ENCODE measurements around the gene FOXO1. TPM values are rescaled to one million over a fixed set of nuclear protein-coding genes. Genes with fewer than 3 reads are reported as not detected.
A peak's percentile ranks its signal among the peaks of the same experiment; 100 is the strongest.

FOXO1 gene
- total RNA-seq, 6 experiments from 2014 or later = 12.3 to 27.7 (median 14.6) TPM

DNA sequence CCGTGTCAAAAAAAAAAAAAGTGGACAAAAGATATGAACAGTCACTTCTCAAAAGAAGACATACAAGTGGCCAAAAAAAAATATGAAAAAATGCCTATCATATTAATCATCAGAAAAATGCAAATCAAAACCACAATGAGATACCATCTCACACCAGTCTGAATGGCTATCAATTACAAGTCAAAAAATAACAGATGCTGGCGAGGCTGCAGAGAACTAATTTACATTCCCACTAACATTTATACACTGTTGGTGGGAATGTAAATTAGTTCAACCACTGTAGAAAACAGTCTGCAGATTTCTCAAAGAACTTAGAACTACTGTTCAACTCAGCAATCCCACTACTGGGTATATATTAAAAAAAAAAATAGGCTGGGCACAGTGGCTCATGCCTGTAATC is 26.5 kb upstream of the FOXO1 start:
- WGBS (ENCODE audit: insufficient coverage, low coverage, low lambda C conversion rate, missing lambda C conversion rate) = 54% methylated on average over 2 of the region's 2 CpGs
- no peak for ATAC-seq
- Histone ChIP-seq H3K27me3 (no peaks in the 10 kb centered on the region), H3K4me1 (no peaks in the 10 kb centered on the region), H3K36me3 (no peaks in the 10 kb centered on the region), H3K27ac (no peak overlapping the region), H3K9me3 (no peaks in the 10 kb centered on the region), H3K4me3 (no peak overlapping the region)
- intact Hi-C loops (cut with DNase I) = no loop called here
- TF ChIP-seq, protein P1, sequence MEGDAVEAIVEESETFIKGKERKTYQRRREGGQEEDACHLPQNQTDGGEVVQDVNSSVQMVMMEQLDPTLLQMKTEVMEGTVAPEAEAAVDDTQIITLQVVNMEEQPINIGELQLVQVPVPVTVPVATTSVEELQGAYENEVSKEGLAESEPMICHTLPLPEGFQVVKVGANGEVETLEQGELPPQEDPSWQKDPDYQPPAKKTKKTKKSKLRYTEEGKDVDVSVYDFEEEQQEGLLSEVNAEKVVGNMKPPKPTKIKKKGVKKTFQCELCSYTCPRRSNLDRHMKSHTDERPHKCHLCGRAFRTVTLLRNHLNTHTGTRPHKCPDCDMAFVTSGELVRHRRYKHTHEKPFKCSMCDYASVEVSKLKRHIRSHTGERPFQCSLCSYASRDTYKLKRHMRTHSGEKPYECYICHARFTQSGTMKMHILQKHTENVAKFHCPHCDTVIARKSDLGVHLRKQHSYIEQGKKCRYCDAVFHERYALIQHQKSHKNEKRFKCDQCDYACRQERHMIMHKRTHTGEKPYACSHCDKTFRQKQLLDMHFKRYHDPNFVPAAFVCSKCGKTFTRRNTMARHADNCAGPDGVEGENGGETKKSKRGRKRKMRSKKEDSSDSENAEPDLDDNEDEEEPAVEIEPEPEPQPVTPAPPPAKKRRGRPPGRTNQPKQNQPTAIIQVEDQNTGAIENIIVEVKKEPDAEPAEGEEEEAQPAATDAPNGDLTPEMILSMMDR (IDR thresholded peaks at IDR 0.05) = no peak
- TF ChIP-seq POLR2A (IDR thresholded peaks at IDR 0.05) = no peak
- DNase-seq = no peak

DNA sequence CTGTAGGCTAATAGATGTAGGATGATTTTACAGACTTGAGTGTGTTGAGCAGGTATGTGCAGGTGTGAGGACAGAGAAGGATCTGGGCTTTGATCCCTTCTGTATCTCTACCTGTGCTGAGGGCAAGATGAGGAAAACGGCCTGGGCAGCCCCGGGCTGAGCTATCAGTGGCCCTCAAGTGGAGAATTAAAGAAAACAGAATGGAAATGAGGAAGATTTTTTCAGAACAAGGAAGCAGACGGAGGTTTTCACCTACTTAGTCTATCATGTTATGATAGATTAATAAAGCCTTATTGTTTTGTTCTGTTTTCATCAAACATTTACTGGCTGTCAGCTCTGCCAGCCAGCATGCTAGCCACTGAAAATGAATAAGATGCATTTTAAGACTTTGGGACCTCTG is 22.3 kb upstream of the FOXO1 start:
- H3K36me3 ChIP-seq = no peaks in the 10 kb centered on the region
- intact Hi-C loops (cut with DNase I) = loop anchor here in 1 of 2 donors (10.0 kb wide), 1 partner anchor 614 kb away; no protein-coding TSS in a partner anchor
- H3K4me1 ChIP-seq = no peaks in the 10 kb centered on the region
- TF ChIP-seq POLR2A (IDR thresholded peaks at IDR 0.05) = no peak
- TF ChIP-seq, protein P1 (IDR thresholded peaks at IDR 0.05) = no peak
- H3K9me3 ChIP-seq = no peaks in the 10 kb centered on the region
- no peak for DNase-seq
- H3K27me3 ChIP-seq = no peaks in the 10 kb centered on the region
- H3K4me3 ChIP-seq = no peak overlapping the region
- ATAC-seq = no peak
- WGBS (ENCODE audit: insufficient coverage, low coverage, low lambda C conversion rate, missing lambda C conversion rate) = 72% methylated on average over 3 of the region's 3 CpGs
- H3K27ac ChIP-seq = no peak overlapping the region

DNA sequence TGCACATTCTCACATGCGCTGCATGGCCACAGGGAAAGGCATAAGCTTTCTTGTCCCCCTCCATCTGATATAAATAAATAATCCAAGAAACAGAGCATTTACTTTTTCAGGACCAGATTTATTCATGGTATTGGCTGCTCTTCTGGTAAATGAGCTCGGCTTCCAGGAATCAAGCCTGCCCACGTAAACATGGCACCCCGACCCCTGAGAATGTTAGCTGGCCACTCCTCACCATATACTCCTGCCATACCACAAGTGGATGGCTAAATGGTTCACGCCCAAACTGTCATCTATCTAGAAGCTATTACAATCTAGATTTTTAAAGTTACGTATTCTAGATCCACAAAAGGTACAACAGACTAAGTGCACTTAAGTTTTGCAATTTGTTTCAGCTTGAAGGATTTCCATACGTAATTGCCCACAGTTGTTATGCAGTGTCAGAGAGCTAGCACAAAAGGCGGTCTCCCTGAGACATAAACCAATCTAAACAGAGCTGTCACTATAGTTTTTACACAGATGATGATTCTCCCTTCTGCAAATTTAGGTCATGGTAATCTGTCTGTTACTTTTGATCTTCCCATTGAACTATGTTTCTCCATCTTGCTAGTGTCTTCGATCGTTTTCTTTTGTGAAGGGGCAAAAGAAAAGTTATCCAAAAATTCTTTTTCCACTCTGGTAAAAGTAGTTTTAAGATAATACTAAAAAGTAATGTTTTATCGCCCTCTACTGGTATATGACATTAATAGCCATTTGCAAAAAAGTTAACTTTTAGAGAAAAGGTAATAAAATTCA is 16.2 kb upstream of the FOXO1 start:
- Histone ChIP-seq H3K4me1 (no peaks in the 10 kb centered on the region), H3K27me3 (no peaks in the 10 kb centered on the region), H3K9me3 (no peaks in the 10 kb centered on the region), H3K27ac (no peak overlapping the region), H3K36me3 (no peaks in the 10 kb centered on the region), H3K4me3 (no peak overlapping the region)
- intact Hi-C loops (cut with DNase I) = loop anchor here in 1 of 2 donors (10.0 kb wide), 1 partner anchor 608 kb away; no protein-coding TSS in a partner anchor
- 44% methylated on average over 9 of the region's 11 CpGs for WGBS (ENCODE audit: insufficient coverage, low coverage, low lambda C conversion rate, missing lambda C conversion rate)
- TF ChIP-seq, protein P1 (IDR thresholded peaks at IDR 0.05) = peak; percentile 66 to 70 (median 67)
- TF ChIP-seq POLR2A (IDR thresholded peaks at IDR 0.05) = no peak
- DNase-seq = no peak
- peak; percentile 48 to 65 (median 64) for ATAC-seq

- Histone ChIP-seq H3K27ac (no peak overlapping the region), H3K27me3 (no peaks in the 10 kb centered on the region), H3K4me1 (no peaks in the 10 kb centered on the region), H3K4me3 (no peak overlapping the region), H3K9me3 (no peaks in the 10 kb centered on the region), H3K36me3 (no peaks in the 10 kb centered on the region)
- no peak for DNase-seq
- intact Hi-C loops (cut with DNase I) = loop anchor here in 1 of 2 donors (10.0 kb wide), 1 partner anchor 607 kb away; no protein-coding TSS in a partner anchor
- ATAC-seq = peak in 3 of 4 donors; percentile 22 to 39 (median 38)
- TF ChIP-seq, protein P1 (IDR thresholded peaks at IDR 0.05) = no peak
- TF ChIP-seq POLR2A (IDR thresholded peaks at IDR 0.05) = no peak
- 70% methylated on average over 7 of the region's 7 CpGs for WGBS (ENCODE audit: insufficient coverage, low coverage, low lambda C conversion rate, missing lambda C conversion rate)
Observed at GRCh38 chr13:40681341-40682146, 15.1 kb upstream of the FOXO1 start.
